ENCODE results near the gene CRB3.

GRCh38 chr19:6433165-6433564 lies 30.9 kb upstream of the CRB3 start:
- TF ChIP-seq, protein P1, sequence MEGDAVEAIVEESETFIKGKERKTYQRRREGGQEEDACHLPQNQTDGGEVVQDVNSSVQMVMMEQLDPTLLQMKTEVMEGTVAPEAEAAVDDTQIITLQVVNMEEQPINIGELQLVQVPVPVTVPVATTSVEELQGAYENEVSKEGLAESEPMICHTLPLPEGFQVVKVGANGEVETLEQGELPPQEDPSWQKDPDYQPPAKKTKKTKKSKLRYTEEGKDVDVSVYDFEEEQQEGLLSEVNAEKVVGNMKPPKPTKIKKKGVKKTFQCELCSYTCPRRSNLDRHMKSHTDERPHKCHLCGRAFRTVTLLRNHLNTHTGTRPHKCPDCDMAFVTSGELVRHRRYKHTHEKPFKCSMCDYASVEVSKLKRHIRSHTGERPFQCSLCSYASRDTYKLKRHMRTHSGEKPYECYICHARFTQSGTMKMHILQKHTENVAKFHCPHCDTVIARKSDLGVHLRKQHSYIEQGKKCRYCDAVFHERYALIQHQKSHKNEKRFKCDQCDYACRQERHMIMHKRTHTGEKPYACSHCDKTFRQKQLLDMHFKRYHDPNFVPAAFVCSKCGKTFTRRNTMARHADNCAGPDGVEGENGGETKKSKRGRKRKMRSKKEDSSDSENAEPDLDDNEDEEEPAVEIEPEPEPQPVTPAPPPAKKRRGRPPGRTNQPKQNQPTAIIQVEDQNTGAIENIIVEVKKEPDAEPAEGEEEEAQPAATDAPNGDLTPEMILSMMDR (IDR thresholded peaks at IDR 0.05; ENCODE audit: low read depth, low read length, missing input control): no peak
- TF ChIP-seq HNF4A (conservative IDR thresholded peaks at IDR 0.05) (no peak), TAF1 (conservative IDR thresholded peaks at IDR 0.05) (no peak)
- TF ChIP-seq, protein P2, sequence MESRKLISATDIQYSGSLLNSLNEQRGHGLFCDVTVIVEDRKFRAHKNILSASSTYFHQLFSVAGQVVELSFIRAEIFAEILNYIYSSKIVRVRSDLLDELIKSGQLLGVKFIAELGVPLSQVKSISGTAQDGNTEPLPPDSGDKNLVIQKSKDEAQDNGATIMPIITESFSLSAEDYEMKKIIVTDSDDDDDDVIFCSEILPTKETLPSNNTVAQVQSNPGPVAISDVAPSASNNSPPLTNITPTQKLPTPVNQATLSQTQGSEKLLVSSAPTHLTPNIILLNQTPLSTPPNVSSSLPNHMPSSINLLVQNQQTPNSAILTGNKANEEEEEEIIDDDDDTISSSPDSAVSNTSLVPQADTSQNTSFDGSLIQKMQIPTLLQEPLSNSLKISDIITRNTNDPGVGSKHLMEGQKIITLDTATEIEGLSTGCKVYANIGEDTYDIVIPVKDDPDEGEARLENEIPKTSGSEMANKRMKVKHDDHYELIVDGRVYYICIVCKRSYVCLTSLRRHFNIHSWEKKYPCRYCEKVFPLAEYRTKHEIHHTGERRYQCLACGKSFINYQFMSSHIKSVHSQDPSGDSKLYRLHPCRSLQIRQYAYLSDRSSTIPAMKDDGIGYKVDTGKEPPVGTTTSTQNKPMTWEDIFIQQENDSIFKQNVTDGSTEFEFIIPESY (IDR thresholded peaks at IDR 0.05): no peak

Measured in liver (tissue), 3 donors.